Activated CD4-positive, alpha-beta T cell treated with anti-CD3 and anti-CD28 coated beads, Interleukin-2, Interleukin-4, amounts not matched to agents 100 ng/mL and 50 ng/mL, durations not matched to agents 16 hours and 8 hours (primary cell): ENCODE measurements around the gene HIF3A.

Source experiments
- DNase-seq: peaks from one replicate; pipeline ENCODE4 v3.0.0-alpha.2; 2020; ENCODE audit warnings: low spot score

Gene HIF3A

GRCh38 chr19:46384396-46384795 is 87.6 kb downstream of the HIF3A start:
- DNase-seq, result no peak

GRCh38 chr19:46385636-46386035 is 88.8 kb downstream of the HIF3A start:
- DNase-seq, result no peak

DNA sequence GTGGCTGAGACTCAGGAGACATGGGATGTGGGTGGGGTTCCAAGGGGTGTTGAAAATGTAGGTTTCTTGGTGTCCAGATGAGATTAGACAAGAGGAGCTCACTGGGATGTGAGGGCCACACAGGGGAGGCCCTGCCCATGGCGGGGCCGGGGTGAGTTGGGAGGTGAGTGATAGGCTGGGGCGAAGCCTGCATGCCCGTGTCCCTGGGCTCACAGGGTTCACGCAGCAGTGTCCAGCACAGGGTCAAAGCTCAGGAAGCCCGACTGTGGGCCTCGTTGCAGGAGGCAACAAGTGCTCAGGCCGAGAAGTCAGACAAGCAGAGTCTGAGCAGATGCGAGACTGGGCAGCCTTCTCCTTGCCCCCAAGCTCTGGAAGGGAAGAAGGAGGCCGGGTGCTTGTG is 89.3 kb downstream of the HIF3A start:
- no peak for DNase-seq

DNA sequence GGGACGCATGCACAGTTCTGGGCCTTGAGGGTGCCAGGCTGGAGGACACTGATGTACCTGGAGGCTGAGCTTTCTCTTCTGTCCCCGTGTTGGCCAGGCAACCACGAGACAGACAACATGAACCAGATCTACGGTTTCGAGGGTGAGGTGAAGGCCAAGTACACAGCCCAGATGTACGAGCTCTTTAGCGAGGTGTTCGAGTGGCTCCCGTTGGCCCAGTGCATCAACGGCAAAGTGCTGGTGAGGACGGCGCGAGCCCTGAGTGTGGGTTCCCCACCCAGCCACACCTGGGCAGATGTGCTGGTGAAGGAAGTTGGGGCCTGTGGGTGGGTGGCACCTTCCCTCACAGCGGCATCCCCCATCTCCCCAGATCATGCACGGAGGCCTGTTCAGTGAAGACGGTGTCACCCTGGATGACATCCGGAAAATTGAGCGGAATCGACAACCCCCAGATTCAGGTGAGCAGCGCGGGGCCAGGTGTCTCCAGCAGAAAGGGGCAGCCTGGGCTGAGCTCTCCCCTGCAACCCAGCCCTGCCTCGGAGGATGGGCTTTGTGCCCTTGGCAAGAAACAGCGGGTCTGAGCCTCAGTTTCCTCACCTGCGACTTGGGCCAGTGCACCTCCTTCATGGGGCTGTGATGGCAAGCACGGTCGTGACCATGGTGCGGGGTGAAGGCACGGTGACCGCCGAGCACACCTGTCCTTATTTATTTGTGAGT is 90.3 kb downstream of the HIF3A start:
- DNase-seq, result no peak

GRCh38 chr19:46387713-46388130 is 90.9 kb downstream of the HIF3A start:
- DNase-seq, result no peak

DNA sequence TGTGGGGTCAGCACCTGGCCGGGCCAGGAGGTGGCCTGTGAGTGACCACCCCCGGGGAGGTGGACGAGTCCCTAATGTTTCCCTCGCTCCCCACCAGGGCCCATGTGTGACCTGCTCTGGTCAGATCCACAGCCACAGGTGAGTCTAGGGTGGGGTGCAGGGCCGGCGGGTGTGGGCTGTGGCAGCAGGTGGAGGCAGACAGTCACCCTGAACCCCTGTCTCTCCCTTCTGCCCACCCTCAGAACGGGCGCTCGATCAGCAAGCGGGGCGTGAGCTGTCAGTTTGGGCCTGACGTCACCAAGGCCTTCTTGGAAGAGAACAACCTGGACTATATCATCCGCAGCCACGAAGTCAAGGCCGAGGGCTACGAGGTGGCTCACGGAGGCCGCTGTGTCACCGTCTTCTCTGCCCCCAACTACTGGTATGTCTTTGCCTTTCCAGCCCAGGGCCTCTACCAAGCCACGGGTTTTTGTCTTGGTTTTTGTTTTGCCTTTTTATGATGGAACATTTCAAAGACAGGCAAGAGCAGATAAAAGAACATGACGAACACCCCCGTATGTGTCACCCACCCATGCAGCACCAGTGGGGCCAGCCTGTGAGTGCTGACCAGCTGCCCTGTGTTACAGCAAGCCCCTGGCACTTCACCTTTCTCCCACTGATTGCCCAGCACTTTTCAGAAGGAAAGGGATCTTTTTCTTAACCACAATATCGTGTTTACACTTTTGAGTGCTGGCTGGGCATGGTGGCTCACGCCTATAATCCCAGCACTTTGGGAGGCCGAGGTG is 91.7 kb downstream of the HIF3A start:
- DNase-seq, result no peak

- DNase-seq, result no peak
Observed at GRCh38 chr19:46390121-46390858, 93.4 kb downstream of the HIF3A start.

GRCh38 chr19:46390866-46391265 is 94.0 kb downstream of the HIF3A start:
- no peak for DNase-seq

GRCh38 chr19:46391296-46392251 is 94.7 kb downstream of the HIF3A start:
- no peak for DNase-seq

DNA sequence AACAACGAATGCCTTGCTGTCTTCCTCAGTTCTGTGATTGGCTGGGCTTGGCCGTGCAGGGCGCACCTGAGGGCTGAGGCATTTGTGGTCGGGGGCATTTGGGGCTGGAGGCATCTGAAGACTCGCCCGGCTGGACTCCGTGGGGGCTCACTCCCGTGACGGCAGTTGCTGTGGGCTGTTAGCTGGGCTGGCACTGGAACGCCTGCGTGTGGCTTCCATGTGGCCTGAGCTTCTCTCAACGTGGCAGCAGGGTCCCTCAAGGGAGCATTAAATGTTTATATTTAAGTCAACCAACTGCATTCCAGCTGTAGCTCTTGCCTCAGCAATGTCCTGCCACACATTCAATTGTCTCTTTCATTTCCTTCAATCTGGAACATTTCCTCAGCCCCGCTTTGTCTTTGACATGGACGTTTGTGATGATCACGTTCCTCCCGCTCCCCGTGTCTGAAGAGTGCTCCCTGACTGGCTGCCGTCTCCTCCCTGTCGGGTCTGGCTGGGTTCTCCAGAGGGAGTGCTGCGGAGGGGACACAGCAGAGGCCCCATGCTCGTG is 95.5 kb downstream of the HIF3A start:
- DNase-seq, result no peak

- no peak for DNase-seq
Observed at GRCh38 chr19:46392837-46393236, 96.0 kb downstream of the HIF3A start.
